ENCODE measurements around the gene PHF13. TPM values are rescaled to one million over a fixed set of nuclear protein-coding genes. Genes with fewer than 3 reads are reported as not detected.

The PHF13 gene
- total and polyA plus RNA-seq, 9 donors = 11.0 to 32.4 (median 15.8) TPM

- Histone ChIP-seq H3K9me3 (no peaks in the 10 kb centered on the region), H3K27me3 (no peaks in the 10 kb centered on the region), H3K36me3 (no peaks in the 10 kb centered on the region), H3K4me1 (ENCODE audit: insufficient read depth) (peaks cover 1% of the 10 kb centered on the region), H3K4me3 (no peak overlapping the region), H3K27ac (no peak overlapping the region)
- no peak for DNase-seq
- WGBS, 3 donors = 77 to 82% (median 81%) methylated on average over 13 of the region's 13 CpGs
- intact Hi-C loops (cut with DNase I) = no loop called here
- TF ChIP-seq EP300 (IDR thresholded peaks at IDR 0.05) = no peak
- TF ChIP-seq POLR2A (IDR thresholded peaks at IDR 0.05) = no peak
- no peak for TF ChIP-seq CTCF (IDR thresholded peaks at IDR 0.05)
Observed at GRCh38 chr1:6591222-6591621, 22.3 kb upstream of the PHF13 start.

- intact Hi-C loops (cut with DNase I) = no loop called here
- Histone ChIP-seq H3K27ac (no peak overlapping the region), H3K9me3 (no peaks in the 10 kb centered on the region), H3K27me3 (no peaks in the 10 kb centered on the region), H3K4me3 (no peak overlapping the region), H3K36me3 (no peaks in the 10 kb centered on the region), H3K4me1 (ENCODE audit: insufficient read depth) (peaks cover 2% of the 10 kb centered on the region)
- no peak for TF ChIP-seq CTCF (IDR thresholded peaks at IDR 0.05)
- TF ChIP-seq POLR2A (IDR thresholded peaks at IDR 0.05) = no peak
- TF ChIP-seq EP300 (IDR thresholded peaks at IDR 0.05) = no peak
- DNase-seq = no peak
- 70 to 82% (median 73%) methylated on average over 6 of the region's 6 CpGs for WGBS, 3 donors
Observed at GRCh38 chr1:6591644-6592043, 21.9 kb upstream of the PHF13 start.

GRCh38 chr1:6592441-6592840 is 21.1 kb upstream of the PHF13 start:
- no peak overlapping the region for H3K27ac ChIP-seq
- H3K4me1 ChIP-seq (ENCODE audit: insufficient read depth) = peaks cover 7% of the 10 kb centered on the region
- H3K9me3 ChIP-seq = no peaks in the 10 kb centered on the region
- H3K4me3 ChIP-seq = no peak overlapping the region
- intact Hi-C loops (cut with DNase I) = no loop called here
- no peaks in the 10 kb centered on the region for H3K36me3 ChIP-seq
- H3K27me3 ChIP-seq = no peaks in the 10 kb centered on the region
- WGBS, 3 donors = 33 to 44% (median 41%) methylated on average over 5 of the region's 5 CpGs
- TF ChIP-seq CTCF (IDR thresholded peaks at IDR 0.05) (no peak), POLR2A (IDR thresholded peaks at IDR 0.05) (no peak), EP300 (IDR thresholded peaks at IDR 0.05) (no peak)
- no peak for DNase-seq

GRCh38 chr1:6592865-6593593 is 20.5 kb upstream of the PHF13 start:
- DNase-seq = no peak
- no peak for TF ChIP-seq POLR2A (IDR thresholded peaks at IDR 0.05)
- TF ChIP-seq EP300 (IDR thresholded peaks at IDR 0.05) = no peak
- no peak for TF ChIP-seq CTCF (IDR thresholded peaks at IDR 0.05)
- WGBS, 3 donors = 86 to 88% (median 87%) methylated on average over 37 to 38 of the region's 38 CpGs
- H3K4me3 ChIP-seq = no peak overlapping the region
- no peaks in the 10 kb centered on the region for H3K36me3 ChIP-seq
- no peak overlapping the region for H3K27ac ChIP-seq
- H3K4me1 ChIP-seq (ENCODE audit: insufficient read depth) = peaks cover 13% of the 10 kb centered on the region
- no peaks in the 10 kb centered on the region for H3K27me3 ChIP-seq
- intact Hi-C loops (cut with DNase I) = no loop called here
- H3K9me3 ChIP-seq = no peaks in the 10 kb centered on the region
